WTC11 (cell line): ENCODE data around the gene PER1.

ENCODE experiments used
- CTCF ChIP-seq: fragments of 200-600 bp; IDR thresholded peaks from 2 replicates; pipeline ENCODE4 v1.8.0; 2022; ENCODE audit warnings: antibody characterized with exemption
- E2F1 ChIP-seq: sonication (generic); formaldehyde crosslinking; IDR thresholded peaks from 2 replicates; pipeline ENCODE4 v1.8.0; 2022; ENCODE audit warnings: mild to moderate bottlenecking, missing genetic modification reagents
- E2F5 ChIP-seq: sonication (generic); formaldehyde crosslinking; IDR thresholded peaks from 2 replicates; pipeline ENCODE4 v1.8.1; 2022; ENCODE audit warnings: mild to moderate bottlenecking, moderate library complexity, missing genetic modification reagents
- ELF4 ChIP-seq: sonication (generic); formaldehyde crosslinking; IDR thresholded peaks from 2 replicates; pipeline ENCODE4 v1.8.1; 2022; ENCODE audit warnings: low read depth, mild to moderate bottlenecking, moderate library complexity, missing genetic modification reagents
- FOXK1 ChIP-seq: sonication (generic); formaldehyde crosslinking; IDR thresholded peaks from 2 replicates; pipeline ENCODE4 v1.8.0; 2022; ENCODE audit warnings: mild to moderate bottlenecking, moderate library complexity, missing genetic modification reagents
- NR1H2 ChIP-seq: sonication (generic); formaldehyde crosslinking; IDR thresholded peaks from 2 replicates; pipeline ENCODE4 v1.9.0; 2021; ENCODE audit warnings: mild to moderate bottlenecking, moderate library complexity, missing genetic modification reagents
- NR2C2 ChIP-seq: sonication (generic); formaldehyde crosslinking; IDR thresholded peaks from 2 replicates; pipeline ENCODE4 v1.8.0; 2022; ENCODE audit warnings: mild to moderate bottlenecking, missing genetic modification reagents
- PREB ChIP-seq: sonication (generic); formaldehyde crosslinking; IDR thresholded peaks from 2 replicates; pipeline ENCODE4 v1.8.1; 2022; ENCODE audit warnings: mild to moderate bottlenecking, missing genetic modification reagents, moderate library complexity, borderline replicate concordance
- TP53 ChIP-seq: sonication (generic); formaldehyde crosslinking; IDR thresholded peaks from 2 replicates; pipeline ENCODE4 v1.8.1; 2023; ENCODE audit warnings: mild to moderate bottlenecking, missing genetic modification reagents
- USF2 ChIP-seq: sonication (generic); formaldehyde crosslinking; IDR thresholded peaks from 2 replicates; pipeline ENCODE4 v1.8.1; 2023; ENCODE audit warnings: mild to moderate bottlenecking, missing genetic modification reagents, moderate library complexity
- ZNF138 ChIP-seq: sonication (generic); formaldehyde crosslinking; conservative IDR thresholded peaks from 2 replicates; pipeline ENCODE4 v1.8.1; 2022; ENCODE audit warnings: mild to moderate bottlenecking, moderate library complexity, missing genetic modification reagents

GRCh38 chr17:8100111-8100510, 52.1 kb downstream of the PER1 start:
- TF ChIP-seq NR2C2 (CRISPR knock-in tag) (no peak), ZNF138 (no peak), PREB (CRISPR knock-in tag) (no peak), FOXK1 (CRISPR knock-in tag) (no peak), CTCF (no peak), TP53 (CRISPR knock-in tag) (no peak), E2F1 (CRISPR knock-in tag) (no peak), NR1H2 (no peak), E2F5 (CRISPR knock-in tag) (no peak), USF2 (CRISPR knock-in tag) (no peak), ELF4 (CRISPR knock-in tag) (no peak)
